ENCODE measurements around the gene SLC22A17. TPM values are rescaled to one million over a fixed set of nuclear protein-coding genes. Genes with fewer than 3 reads are reported as not detected.

Gene SLC22A17
- total and polyA plus RNA-seq, 2 of the 13 experiments (the other 11 are each of a cell fraction or from before 2014, with no cell fraction given): 0.95 to 1.1 TPM

DNA sequence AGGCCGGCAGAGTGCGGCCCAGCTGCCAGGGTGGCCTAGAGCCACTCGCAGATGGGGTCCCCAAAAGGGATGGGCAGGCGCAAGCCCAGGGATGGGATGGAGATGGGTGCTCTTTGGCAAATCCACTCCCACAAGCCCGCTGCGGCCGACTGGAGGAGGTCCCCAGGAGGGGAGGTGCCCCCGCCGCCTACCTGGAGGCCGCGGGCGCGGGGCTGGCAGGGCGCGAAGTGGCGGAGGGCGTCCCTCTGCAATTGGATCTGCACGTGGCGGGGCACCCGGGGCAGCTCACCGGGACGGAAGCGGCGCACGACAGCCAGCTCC is 50.8 kb downstream of the SLC22A17 start (continued):
- TF ChIP-seq PRDM10 (CRISPR knock-in tag; IDR thresholded peaks at IDR 0.05; ENCODE audit: low read depth) (no peak; the same call in 1 of the 2 replicates), SIX1 (CRISPR knock-in tag; IDR thresholded peaks at IDR 0.05; ENCODE audit: borderline replicate concordance) (peak; percentile 59; the same call in 1 of the 2 replicates), ARNTL (CRISPR knock-in tag; IDR thresholded peaks at IDR 0.05) (peak; percentile 95), ZNF512B (CRISPR knock-in tag; IDR thresholded peaks at IDR 0.05; ENCODE audit: borderline replicate concordance) (no peak; the same call in 1 of the 2 replicates), REL (CRISPR knock-in tag; conservative IDR thresholded peaks at IDR 0.05) (no peak), HMGA1 (CRISPR knock-in tag; conservative IDR thresholded peaks at IDR 0.05) (no peak), RARG (CRISPR knock-in tag; IDR thresholded peaks at IDR 0.05; ENCODE audit: low read depth) (no peak; the same call in 1 of the 2 replicates), CTCF (CRISPR knock-in tag; IDR thresholded peaks at IDR 0.05) (no peak), MYNN (CRISPR knock-in tag; IDR thresholded peaks at IDR 0.05; ENCODE audit: low read depth) (peak; percentile 98), MLLT10 (CRISPR knock-in tag; IDR thresholded peaks at IDR 0.05) (no peak), ZBTB42 (CRISPR knock-in tag; IDR thresholded peaks at IDR 0.05) (0 out of 2 replicates have a peak, but pooled peaks have one; percentile 78), ZHX1 (CRISPR knock-in tag; IDR thresholded peaks at IDR 0.05; ENCODE audit: low read depth) (no peak), HCFC1 (IDR thresholded peaks at IDR 0.05; ENCODE audit: low read depth, low read length) (no peak), CBFB (CRISPR knock-in tag; IDR thresholded peaks at IDR 0.05) (no peak; the same call in none of the 2 replicates), TEAD2 (CRISPR knock-in tag; IDR thresholded peaks at IDR 0.05) (peak; percentile 90)
- TF ChIP-seq, protein P1, sequence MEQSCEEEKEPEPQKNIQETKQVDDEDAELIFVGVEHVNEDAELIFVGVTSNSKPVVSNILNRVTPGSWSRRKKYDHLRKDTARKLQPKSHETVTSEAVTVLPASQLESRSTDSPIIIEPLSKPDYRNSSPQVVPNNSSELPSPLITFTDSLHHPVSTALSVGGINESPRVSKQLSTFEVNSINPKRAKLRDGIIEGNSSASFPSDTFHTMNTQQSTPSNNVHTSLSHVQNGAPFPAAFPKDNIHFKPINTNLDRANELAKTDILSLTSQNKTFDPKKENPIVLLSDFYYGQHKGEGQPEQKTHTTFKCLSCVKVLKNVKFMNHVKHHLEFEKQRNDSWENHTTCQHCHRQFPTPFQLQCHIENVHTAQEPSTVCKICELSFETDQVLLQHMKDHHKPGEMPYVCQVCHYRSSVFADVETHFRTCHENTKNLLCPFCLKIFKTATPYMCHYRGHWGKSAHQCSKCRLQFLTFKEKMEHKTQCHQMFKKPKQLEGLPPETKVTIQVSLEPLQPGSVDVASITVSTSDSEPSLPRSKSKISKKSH (CRISPR knock-in tag; IDR thresholded peaks at IDR 0.05; ENCODE audit: borderline replicate concordance): peak; percentile 96
